HG03135 (cell line): ENCODE results near the gene SBNO1.
"Not testable (repeated sequence)": the region's sequence is repeated elsewhere in the genome, so short reads cannot be mapped to it uniquely, and the experiment has no call there.

Experiments used
- ATAC-seq: cut with Tn5 transposase; IDR thresholded peaks from one replicate; pipeline ENCODE4 v1.9.1; 2021; ENCODE audit warnings: mild to moderate bottlenecking, moderate library complexity; ENCODE audit not compliant: unreplicated experiment

Gene SBNO1

GRCh38 chr12:123364532-123365024, at the start of gene SBNO1:
SBNO1 (minus strand) TSS chr12:123364847; CDS start chr12:123350441, 14,406 bp downstream.
- ATAC-seq = peak; percentile 33

DNA sequence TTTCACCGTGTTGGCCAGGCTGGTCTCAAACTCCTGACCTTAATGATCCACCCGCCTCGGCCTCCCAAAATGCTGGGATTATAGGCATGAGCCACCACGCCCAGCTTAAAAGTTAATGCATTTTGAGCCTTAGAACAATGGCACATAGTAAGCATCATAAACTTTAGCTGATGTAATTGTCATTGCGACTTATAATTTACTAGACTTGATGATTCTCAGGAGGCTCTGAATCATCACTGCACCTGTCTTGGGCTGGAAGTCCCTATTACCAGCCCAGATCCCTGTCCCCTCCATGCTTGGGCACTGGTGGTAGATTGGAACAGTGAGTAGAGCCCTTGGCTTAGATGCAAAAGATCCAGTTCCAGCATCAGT, 45.4 kb upstream of the SBNO1 start:
- no peak for ATAC-seq

- not testable (repeated sequence) for ATAC-seq
Measured at GRCh38 chr12:123409284-123410040, 44.8 kb upstream of the SBNO1 start.

GRCh38 chr12:123408619-123409018, 44.0 kb upstream of the SBNO1 start:
- ATAC-seq = not testable (repeated sequence)

- ATAC-seq = not testable (repeated sequence)
Measured at GRCh38 chr12:123407934-123408333, 43.3 kb upstream of the SBNO1 start.

DNA sequence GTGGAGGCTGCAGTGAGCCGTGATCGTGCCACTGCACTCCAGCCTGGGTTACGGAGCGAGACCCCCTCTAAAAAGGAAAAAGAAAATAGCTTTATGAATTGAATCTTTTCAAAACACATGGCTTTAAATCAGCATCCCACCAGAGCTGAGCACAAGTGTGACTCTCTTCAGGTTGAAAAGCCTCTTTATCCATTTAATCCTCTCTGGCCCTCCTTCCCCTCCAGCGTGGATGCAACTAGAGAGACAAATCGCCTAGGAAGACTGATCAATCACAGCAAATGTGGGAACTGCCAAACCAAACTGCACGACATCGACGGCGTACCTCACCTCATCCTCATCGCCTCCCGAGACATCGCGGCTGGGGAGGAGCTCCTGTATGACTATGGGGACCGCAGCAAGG, 42.6 kb upstream of the SBNO1 start:
- ATAC-seq = not testable (repeated sequence)

- no peak for ATAC-seq
Measured at GRCh38 chr12:123404581-123404980, 39.9 kb upstream of the SBNO1 start.

- ATAC-seq = no peak
Measured at GRCh38 chr12:123401753-123402683, 37.4 kb upstream of the SBNO1 start.

GRCh38 chr12:123399255-123399617, 34.6 kb upstream of the SBNO1 start:
- ATAC-seq = no peak

DNA sequence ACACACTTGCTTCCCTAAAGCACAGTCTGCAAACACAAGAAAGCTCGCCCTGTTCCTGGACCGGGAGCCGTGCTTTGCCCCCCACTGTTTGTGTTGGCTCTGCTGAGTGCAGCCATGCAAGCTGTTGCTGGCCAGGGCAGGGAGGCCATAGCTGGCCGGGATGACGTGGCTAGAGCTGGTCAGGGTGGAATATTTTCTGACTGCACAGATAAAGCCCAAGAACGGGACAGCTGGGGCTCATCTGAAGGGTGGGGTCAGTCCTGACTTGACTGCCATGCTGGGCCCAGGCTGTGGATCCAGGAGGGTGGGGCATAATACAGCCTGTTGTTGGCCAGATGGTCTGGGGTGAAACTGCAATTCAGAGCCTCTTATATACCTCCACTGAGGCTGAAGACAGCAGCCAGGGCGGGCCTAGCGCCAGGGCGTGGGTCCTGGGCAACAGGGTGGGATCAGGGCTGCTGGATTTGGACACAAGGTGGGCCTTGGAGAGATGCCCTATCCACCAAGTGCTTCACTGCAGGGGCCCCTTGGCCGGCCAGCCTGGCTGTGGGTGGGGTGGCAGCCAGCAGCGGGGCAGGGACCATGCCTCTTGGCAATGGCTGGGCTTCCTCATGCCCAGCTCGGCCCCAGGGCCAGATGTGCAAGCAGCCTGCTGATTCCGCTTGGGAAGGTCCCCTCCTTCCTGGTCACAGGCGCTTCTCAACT, 34.1 kb upstream of the SBNO1 start:
- no peak for ATAC-seq

DNA sequence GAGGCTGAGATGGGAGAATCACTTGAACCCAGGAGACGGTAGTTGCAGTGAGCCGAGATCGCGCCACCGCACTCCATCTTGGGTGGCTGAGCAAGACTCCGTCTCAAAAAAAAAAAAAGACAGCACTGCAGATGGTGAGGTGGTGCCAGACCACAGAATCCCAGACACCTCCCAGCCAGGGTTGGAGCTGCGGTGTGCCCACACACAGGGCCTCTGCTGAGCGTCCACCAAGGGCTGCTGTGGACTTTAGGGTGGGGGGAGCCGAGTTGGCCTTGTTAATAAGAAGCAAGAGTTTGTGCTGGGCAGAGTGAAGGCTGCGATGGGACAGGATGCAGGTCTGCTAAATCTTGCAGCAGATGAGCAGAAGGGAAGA, 33.5 kb upstream of the SBNO1 start:
- ATAC-seq = no peak

- no peak for ATAC-seq
Measured at GRCh38 chr12:123397400-123397799, 32.8 kb upstream of the SBNO1 start.

GRCh38 chr12:123396954-123397353, 32.3 kb upstream of the SBNO1 start:
- ATAC-seq = no peak

DNA sequence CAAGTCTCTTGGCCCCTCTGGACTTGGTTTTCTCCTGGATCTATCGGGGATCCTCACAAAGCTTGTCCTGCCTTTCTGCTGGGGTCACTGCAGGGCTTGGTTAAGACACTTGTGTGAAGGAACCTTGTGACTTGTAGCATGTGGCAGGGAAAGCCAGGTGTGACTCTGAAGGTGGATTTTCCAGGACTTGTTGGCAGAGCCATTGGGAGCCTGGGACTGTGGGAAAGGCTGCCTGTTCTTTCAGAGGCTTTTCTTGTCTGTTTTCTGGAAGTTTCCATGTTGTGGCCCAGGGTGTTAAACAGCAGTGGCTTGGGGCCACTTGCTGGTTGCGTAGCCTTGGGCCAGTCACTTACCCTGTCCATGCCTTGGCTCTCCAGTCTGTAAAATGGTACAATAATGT, 31.9 kb upstream of the SBNO1 start:
- no peak for ATAC-seq

- no peak for ATAC-seq
Measured at GRCh38 chr12:123395236-123395635, 30.6 kb upstream of the SBNO1 start.

GRCh38 chr12:123393747-123394146, 29.1 kb upstream of the SBNO1 start:
- no peak for ATAC-seq

GRCh38 chr12:123391546-123392343, 27.1 kb upstream of the SBNO1 start:
- ATAC-seq = no peak

GRCh38 chr12:123390498-123391426, 26.1 kb upstream of the SBNO1 start:
- ATAC-seq = no peak
